ENCODE results near the gene CCDC9.
"Not testable (repeated sequence)": the region's sequence is repeated elsewhere in the genome, so short reads cannot be mapped to it uniquely, and the experiment has no call there.

Gene CCDC9

DNA sequence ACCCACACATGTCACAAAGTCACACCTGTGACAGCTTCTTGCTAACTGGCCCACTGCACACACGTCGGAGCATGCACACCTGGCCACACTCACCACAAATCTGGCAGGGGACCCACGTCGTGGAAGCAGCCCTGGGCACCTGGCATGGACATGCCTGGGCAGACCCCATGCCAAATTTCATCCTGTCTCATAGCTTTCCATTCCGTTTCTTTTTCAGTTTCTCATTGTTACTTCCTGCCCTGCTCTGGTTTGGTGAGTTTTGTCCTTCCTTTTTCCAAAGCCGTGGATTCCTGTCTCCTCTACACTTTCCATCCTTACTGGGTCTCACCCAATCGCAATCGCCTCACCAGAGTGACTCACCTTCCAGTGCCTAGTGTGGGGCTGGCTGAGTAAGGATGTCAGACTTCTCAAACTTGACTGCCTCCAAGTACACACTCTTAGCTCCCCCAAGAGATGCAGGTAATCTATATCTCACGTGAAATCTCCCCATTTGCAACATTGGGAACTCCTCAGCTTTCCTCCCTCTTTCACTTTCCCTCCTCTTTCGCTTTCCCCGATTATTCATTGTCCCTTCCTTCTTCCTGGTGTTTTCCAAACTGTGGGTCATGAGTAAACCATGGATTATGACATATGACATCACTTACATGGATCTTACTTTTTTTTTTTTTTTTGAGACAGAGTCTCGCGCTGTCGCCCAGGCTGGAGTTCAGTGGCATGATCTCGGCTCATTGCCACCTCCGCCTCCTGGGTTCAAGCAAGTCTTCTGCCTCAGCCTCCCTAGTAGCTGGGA is 23.7 kb upstream of the CCDC9 start:
- DNase-seq = no peak

DNA sequence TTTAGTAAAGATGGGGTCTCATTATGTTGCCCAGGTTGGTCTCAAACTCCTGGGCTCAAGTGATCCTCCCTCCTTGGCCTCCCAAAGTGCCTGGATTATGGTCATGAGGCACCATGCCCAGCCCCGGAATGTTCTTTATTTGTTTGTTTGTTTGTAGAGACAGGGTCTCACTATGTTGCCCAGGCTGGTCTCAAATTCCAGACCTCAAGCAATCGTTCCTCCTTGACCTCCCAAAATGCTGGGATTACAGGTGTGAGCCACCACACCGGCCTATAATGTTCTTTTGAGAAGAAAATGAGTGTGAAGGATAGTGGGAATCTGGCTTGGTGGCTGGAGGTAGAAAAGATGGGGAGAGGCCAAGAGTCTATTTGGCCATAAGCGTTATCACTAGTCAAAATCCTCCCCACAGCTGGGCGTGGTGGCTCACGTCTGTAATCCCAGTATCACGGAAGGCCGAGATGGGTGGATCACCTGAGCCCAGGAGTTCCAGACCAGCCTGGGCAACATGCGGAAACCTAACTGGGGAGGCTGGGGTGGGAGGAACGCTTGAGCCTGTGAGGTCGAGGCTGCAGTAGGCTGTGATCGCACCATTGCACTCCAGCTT is 20.2 kb upstream of the CCDC9 start:
- no peak for DNase-seq

DNA sequence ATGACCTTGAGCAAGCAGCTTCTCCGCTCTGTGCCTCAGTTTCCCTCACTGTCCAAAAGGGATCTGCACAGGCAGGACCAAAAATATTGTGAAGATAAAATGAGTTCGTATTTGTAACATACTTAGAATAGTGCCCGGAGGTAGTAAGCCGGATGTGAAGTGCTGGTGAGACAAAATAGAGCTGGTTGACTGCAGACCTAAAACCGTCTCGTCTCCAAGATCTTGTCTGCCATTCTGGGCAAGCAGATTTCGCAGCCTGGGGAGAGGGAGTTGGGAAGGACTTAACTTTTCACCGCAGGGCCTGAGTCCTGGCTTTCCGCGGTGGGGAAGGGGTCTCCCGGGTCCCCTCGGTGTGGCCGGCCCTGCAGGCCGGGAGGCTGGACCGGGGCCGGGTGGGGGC is 17.2 kb upstream of the CCDC9 start:
- no peak for DNase-seq

DNA sequence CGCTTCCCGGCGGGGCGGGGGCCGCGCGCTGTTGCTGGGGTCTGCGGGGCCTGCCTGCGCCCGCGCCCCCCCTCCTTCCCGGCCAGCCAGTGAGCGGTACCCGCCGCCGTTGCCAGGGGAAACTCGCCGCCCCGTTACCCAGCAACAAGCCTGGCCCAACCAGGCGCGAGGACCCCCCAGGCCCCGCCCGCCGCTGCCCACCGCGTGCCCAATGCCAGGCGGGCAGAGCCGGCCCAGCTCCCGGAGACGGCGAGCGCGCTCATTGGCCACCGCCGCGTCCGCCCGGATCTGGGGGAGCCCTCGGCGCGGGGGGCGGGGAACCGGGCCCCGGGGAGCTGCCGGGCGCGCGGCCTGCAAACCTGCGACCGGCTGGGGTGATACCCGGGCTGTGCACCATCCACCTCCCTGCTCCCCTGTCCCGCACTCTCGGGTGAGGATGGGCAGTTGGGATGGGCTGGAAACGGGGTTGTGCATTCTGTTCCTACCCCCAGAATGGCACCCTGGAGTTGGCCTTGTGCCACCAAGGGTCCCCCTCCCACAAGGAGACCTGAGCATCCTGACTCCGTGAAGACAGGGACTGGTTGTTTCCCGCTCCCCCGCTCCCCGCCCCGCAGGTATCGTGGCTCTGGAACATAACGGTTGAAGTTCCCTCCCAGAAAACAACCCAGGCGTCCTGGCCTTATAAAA is 16.6 kb upstream of the CCDC9 start:
- DNase-seq = no peak

DNA sequence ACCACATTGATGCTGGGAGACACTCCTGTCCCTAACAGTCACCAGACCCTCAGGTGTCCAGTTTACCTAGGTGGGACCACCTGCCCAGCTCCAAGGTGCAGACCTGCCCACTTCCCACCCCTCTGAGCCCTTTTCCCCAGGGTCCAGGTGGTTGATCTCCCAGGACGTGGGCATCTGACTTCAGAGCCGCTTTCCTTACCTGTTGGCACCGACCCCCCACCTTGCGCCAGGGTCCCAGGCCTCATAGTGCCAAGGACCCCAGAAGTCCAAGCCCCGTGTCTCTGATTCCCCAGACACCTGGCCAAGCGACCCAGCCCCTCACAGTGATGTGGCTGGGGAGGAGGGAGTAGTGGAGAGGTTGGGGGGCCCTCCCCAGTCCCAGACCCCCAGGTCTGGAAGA is 15.8 kb upstream of the CCDC9 start:
- DNase-seq = no peak

DNA sequence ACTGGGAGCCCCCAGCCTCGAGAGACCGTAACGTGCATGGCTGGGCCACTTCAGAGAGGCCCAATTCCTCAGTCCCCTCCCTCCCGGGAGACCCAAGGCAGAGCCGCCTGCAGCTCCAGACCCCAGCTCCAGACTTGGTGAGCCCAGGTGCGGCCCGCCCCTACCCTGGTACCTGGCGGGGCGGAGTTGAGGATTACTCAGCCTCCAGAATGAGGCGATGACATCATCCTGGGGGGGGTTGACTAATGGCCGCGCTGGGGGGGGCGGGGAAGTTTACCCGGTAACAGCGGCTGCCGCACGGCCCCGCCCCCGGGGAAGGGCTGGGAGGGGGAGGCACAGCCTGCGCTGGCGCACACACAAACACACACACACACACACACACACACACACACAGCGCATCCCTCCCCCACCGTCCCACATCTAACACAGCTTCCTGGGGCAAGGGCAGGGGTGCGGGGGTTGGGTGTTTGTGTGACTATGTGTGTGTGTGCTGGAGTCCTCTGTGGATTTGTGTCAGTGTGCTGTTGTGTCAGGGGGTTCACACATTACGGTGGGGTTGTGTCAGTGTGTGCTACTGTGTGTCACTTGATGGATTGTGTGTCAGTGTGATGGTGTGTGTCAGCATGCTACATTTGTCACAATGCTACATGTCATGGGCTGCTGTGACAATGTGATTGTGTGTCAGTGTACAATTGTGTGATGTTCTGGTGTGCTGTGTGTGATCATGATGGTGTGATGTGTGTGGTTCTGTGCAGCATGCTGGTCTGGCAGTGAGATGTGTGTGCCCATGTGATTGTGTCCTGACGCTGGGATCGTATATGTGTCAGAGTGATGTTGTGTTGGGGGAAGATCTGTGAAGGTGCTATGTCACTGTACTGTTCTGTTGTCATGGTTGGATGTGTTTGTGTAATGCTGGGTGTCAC is 15.1 kb upstream of the CCDC9 start:
- peak; percentile 72 for DNase-seq

DNA sequence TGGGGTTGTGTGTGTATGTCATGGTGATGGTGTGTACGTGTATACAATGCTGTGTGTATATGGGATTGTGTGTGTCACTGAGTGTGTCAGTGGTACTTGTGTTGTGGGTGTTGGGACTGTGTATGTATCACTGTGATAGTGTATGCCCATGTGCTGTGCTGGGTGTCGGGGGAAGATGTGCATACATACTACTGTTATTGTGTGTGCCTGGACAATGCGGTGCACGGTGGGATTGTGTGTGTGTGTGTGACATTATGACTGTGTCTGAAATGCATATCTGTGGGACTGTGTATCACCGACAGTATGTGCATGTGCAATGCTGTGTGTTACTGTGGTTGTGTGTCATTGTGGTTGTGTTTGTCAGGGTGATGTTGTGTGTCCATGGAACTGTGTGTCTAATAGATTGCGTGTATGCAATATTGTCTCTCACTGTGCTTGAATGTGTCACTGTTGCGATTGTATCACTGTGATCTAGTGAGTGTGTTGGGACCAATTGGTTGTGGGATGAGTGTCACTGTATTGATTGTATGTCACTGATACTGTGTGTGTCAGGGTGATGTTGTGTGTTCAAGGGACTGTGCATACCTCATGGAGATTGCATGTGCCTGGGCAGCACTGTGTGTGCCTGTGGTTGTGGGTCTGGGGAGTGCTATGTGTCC is 14.3 kb upstream of the CCDC9 start:
- no peak for DNase-seq

DNA sequence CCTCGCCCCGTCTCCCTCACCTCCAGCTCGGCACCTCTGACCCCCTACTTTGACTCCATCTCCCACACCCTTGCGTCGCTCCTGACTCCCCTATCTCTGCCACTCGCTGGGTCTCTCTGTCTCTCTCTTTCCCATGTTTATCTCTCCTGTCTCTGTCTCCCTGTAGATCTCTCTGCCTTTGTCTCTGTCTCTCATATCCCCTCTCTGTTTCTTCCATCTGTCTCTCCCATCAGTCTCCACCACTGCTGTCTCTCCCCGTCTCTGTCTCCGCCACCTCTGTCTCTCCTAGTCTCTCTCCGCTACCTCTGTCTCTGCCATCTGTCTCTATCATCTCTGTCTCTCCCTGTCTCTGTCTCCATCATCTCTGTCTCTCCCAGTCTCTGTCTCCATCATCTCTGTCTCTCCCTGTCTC is 13.0 kb upstream of the CCDC9 start:
- no peak for DNase-seq

DNA sequence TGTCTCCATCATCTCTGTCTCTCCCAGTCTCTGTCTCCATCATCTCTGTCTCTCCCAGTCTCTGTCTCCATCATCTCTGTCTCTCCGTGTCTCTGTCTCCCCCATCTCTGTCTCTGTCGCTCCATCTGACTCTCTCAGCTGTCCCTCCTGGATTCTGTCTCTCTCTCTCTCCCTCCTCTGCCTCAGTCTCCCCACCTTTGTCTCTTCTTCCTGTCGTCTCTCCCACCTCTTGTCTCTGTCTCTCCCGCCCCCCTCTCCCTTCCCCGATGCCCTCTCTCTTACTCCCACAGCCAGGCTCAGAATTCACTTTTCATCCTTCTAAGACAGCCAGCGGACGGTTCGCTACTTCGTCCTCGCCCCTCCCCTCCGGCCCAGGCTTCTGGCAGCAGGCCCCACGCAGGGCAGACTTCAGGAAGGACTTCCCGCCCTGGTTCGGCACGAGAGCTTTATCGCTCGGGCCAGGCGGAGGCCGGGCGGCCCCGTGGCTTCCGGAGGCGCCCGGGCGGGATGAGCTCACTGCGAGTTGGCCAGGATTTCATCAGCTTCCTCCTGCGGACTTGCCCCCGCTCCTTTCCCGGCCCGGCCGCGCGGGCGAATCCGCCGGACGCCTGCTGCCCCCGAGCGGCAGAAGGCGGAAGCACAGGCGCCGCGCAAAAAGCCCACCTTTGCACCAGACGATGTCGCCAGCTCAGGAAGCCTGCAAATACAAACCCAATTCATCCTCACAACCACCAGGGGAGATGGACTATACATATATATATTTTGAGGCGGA is 12.4 kb upstream of the CCDC9 start:
- DNase-seq = peak; percentile 97

DNA sequence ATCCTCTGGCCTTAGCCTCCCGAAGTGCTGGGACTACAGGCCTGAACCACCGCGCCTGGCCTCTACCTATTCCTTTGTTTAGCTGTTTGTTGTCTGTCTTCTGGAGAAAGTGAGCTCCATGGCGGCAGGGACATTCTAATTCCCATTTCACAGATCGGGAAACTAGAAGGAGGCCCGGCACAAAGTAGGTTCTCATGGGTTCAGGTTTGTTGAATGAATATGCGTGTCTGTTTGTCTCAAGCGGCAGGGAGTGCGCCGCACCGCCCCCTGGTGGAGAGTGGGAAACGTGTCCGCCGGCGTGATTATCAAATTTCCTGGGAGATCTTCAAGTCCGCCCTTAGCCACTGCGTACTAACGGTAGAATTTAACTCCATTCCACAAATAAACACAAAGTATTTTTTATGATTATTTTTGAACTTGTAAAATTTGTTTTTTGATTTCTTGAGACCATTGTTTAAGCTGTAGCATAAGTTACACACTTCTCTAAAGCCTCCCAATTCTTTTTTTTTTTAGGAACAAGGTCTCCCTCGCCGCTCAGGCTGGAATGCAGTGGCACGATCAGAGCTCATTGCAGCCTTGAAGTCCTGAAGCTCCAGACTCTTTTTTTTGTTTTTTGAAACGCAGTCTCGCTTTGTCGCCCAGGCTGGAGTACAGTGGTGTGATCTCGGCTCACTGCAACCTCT is 8.9 kb upstream of the CCDC9 start:
- DNase-seq = peak; percentile 82

DNA sequence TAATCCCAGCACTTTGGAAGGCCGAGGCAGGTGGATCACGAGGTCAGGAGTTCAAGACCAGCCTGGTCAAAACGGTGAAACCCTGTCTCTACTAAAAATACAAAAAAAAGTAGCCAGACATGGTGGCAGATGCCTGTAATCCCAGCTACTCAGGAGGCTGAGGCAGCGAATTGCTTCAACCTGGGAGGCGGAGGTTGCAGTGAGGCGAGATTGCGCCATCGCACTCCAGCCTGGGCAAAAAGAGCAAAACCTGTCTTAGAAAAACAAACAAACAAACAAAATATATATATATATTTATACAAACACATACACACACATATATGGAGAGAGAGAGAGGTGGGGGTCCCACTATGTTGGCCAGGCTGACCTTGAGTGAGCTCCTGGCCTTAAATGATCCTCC is 3.3 kb upstream of the CCDC9 start:
- DNase-seq = not testable (repeated sequence)

DNA sequence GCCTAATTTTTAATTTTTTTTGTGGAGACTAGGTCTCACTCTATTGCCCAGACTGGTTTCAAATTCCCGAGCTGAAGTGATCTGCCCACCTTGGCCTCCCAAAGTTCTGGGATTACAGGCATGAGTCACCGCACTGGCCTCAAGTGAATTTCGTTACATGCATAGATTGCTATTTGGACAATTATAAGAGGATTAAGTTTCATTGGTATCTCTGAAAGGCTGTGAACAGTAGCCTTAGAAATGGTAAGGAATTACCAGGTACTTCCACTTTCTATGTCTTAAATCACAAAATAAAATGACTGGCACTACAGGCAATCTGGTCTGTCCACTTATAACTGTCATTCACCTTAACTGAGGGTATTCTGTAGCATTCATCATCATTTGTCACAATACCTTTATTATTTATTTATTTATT is 2.9 kb upstream of the CCDC9 start:
- no peak for DNase-seq

DNA sequence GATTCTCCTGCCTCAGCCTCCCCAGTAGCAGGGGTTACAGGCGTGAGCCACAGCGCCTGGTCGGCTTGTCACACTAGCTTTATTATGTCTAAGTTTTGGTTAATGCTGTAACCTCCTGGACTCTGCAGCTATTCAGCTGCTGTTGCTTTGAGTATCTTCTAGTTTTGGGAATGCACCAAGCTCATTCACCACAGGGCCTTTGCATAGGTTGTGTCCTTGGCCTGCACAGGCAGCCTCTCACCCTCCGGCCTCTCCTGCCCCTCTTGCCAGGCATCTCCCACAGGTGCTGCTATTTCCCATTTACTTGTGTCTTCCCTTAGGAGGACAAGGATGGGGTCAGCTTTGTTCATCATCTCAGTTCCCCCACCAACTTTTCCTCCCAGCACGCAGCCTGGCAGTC is 2.4 kb upstream of the CCDC9 start:
- no peak for DNase-seq

DNA sequence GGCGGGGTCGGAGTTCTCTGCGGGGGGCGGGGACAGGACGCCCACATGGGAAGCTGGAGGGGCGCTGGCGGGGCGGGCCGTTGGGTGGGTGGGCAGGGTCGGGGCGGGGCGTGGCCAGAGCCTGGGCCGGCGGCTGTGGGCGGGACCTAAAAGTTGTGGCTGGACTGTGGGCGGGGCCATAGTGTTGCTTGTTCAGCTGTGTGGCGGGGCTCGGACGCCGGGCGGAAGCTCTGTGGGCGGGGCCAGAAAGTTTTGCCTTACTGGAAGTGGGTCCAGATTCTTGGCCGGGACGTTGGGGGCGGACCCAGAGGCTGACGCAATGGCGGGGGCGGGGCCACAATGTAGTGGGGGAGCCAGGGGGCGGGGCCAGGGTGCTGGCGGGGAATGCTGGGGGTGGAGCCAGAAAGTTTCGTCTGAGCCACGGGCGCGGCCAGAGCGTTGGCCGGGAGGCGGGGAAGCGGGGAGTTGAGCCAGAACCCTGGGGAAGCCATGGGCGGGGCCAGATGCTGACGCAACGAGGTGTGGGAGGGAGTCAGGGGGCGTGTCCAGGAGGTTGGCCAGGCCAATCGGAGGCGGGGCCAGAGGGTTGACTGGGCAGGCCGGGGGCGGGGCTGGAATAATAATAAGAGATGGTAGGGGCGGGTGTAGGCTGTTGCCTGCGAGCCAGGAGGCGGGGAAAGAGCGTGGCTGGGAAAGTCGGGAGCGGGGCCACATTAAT is 527 bp downstream of the CCDC9 start:
- peak; percentile 100 for DNase-seq

DNA sequence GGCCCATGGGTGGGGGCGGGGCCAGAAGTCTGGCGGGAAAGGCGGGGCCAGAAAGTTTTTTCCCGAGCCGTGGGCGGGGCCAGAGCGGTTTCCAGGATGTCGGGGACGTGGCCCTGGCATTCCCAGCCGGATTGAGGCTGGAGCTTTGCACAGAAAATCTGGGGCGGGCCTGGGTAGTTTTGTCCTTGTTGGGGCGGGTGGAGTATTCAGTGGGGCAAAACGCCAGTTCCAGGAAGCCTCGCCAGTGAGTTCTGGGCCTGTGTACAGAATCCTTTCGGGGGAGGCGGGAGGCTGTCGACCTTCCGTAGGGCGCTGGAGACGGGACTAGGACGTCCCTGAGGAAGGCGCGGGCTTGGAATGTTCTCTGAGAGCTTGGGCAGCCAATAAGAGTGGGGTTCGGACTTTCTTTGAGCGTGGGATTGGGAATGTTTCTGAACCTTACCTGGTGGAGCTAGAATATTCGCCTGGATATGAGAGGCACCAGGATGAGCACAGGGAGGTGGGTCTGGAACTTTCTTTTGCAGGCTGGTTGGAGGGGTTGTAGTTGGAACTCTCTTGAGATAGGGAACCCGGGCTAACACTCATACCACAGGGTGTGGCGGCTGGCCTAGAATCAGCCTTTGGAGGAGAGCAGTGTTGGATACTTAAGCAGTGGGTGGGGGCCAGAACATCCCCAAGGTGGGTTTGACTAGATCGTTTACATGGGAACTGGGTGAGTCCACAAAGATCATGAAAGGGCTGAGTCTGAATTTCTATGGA is 1.3 kb downstream of the CCDC9 start:
- DNase-seq = no peak

DNA sequence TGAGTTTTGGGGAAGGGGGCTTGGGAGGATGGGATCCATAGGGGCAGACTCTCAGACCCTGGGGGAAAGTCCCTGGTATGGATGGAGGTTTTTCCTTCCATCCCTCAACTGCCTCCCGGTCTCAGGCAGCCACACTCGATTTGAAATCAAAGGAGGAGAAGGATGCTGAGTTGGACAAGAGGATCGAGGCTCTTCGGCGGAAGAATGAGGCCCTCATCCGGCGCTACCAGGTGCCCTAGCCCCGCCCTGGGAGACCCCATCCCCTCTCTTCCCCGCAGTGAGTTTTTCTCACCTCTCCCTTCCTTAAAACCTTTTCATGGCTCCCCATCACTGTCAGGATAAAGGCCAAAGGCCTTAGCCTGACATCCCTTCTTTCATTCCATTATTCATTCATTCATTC is 2.1 kb downstream of the CCDC9 start:
- DNase-seq = no peak

DNA sequence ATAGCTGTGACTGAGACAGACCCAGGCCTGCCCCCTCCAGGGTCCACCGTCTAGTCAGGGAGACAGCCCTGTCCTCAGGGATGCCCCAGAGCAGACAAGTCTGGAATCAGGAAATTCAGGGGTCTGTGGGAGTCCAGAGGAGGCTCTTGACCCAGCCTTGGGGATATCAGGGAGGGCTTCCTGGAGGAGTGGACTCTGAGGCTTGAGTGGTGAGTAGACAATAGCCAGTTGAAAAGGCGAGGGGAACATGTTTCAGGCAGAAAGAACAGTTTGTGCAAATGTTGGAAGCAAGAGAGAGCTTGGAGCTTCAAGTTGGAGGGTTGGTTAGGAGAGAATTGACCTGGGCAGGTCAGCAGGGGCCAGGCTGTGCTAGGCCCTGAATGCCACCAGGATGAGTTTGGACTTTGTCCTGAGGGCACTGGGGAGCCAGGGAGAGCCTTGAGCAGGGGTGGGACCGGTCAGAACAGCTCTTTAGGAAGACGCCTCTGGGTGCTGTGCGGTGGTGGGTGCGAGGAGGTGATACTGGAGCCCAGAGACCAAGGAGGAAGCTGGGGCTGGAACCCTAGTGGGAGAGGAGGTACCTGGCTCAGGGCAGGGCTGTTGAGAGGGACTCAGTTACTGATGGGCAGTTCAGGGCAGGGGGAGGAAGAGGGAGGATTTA is 2.7 kb downstream of the CCDC9 start:
- DNase-seq = no peak

DNA sequence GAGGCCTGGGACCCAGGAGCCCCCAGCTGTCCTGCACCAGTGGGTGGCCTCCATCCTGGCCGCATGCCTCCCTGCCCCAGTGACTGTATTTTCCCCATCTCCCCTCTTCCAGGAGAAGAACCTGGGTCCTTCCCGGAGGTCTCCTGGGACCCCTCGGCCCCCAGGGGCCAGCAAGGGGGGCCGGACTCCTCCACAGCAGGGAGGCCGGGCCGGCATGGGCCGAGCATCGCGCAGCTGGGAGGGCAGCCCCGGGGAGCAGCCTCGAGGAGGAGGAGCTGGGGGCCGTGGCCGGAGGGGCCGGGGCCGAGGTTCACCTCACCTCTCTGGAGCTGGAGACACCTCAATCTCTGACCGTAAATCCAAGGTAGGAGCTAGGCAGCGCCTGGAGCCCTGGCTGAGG is 4.2 kb downstream of the CCDC9 start:
- DNase-seq = no peak

Measured in activated CD4-positive, alpha-beta T cell treated with anti-CD3 and anti-CD28 coated beads, Interleukin-2, amount 50 U/mL, for 16 hours (primary cell).